ENCODE measurements around the gene ZNF664. TPM values are rescaled to one million over a fixed set of nuclear protein-coding genes. Genes with fewer than 3 reads are reported as not detected.

The ZNF664 gene
- total and polyA plus RNA-seq, 2 donors (not counting 1 experiment from before 2014, with no cell fraction given), result 14.3 to 47.1 TPM

- TF ChIP-seq EZH2 (IDR thresholded peaks at IDR 0.05; ENCODE audit: borderline replicate concordance, insufficient read depth, low read depth, low read length, poor library complexity, severe bottlenecking) (no peak), CTCF (IDR thresholded peaks at IDR 0.05) (no peak)
- POLR2A ChIA-PET, result no interaction called here
- no peak overlapping the region for H3K27ac ChIP-seq (ENCODE audit: low read length in 2 of 2)
- H3K9me3 Mint-ChIP-seq (ENCODE audit: insufficient read depth), result no peaks in the 10 kb centered on the region
- 100% methylated on average over 2 of the region's 5 CpGs for WGBS (ENCODE audit: insufficient coverage)
- no peak for DNase-seq
- H3K27me3 ChIP-seq (replicated peaks in 1 of 4; ENCODE audit: control extremely low read depth in 1 of 4, control insufficient read depth in 3 of 4, insufficient read depth in 4 of 4, low read length in 3 of 4), result no peaks in the 10 kb centered on the region
- peaks cover 0 to 6% of the 10 kb centered on the region in 2 experiments for H3K36me3 ChIP-seq (replicated peaks in 1 of 2; ENCODE audit: control extremely low read depth in 1 of 2, control insufficient read depth in 1 of 2, extremely low read depth in 1 of 2, insufficient read depth in 2 of 2, low read length in 1 of 2)
- H3K9me3 ChIP-seq (ENCODE audit: control extremely low read depth in 1 of 3, control insufficient read depth in 2 of 3, insufficient read depth in 1 of 3, low read length in 2 of 3), result no peaks in the 10 kb centered on the region
- no peaks in the 10 kb centered on the region for H3K4me1 Mint-ChIP-seq
- no peaks in the 10 kb centered on the region for H3K4me1 ChIP-seq (ENCODE audit: control insufficient read depth in 2 of 2, insufficient read depth in 2 of 2, low read length in 2 of 2)
- H4K20me1 ChIP-seq (ENCODE audit: control insufficient read depth, insufficient read depth, low read length, poor library complexity, severe bottlenecking), result no peaks in the 10 kb centered on the region
- no peak overlapping the region for H2AFZ ChIP-seq (ENCODE audit: insufficient read depth, low read depth, low read length, poor library complexity, severe bottlenecking)
- CTCF ChIA-PET, result no interaction called here
- H3K4me2 ChIP-seq (replicated peaks; ENCODE audit: low read depth, low read length, poor library complexity, severe bottlenecking), result no peak overlapping the region
- H3K27ac Mint-ChIP-seq, result no peak overlapping the region
- H3K4me3 Mint-ChIP-seq, result no peak overlapping the region
- no peak overlapping the region for H3K9ac ChIP-seq (ENCODE audit: low read length)
- H3K79me2 ChIP-seq (ENCODE audit: control insufficient read depth, insufficient read depth, low read length), result peaks cover 23% of the 10 kb centered on the region
- H3K4me3 ChIP-seq (ENCODE audit: control extremely low read depth in 1 of 5, extremely low read depth in 1 of 5, insufficient read depth in 1 of 5, low read depth in 2 of 5, low read length in 4 of 5), result no peak overlapping the region
- no peaks in the 10 kb centered on the region for H3K27me3 Mint-ChIP-seq
- no peak for ATAC-seq (ENCODE audit: low read depth)
- intact Hi-C loops (cut with micrococcal nuclease), result no loop called here
Measured at GRCh38 chr12:123965382-123965781, 7.6 kb upstream of the ZNF664 start.

- no peaks in the 10 kb centered on the region for H3K9me3 Mint-ChIP-seq (ENCODE audit: insufficient read depth)
- Histone ChIP-seq H3K4me2 (replicated peaks; ENCODE audit: low read depth, low read length, poor library complexity, severe bottlenecking) (no peak overlapping the region), H2AFZ (ENCODE audit: insufficient read depth, low read depth, low read length, poor library complexity, severe bottlenecking) (no peak overlapping the region), H3K36me3 (replicated peaks in 1 of 2; ENCODE audit: control extremely low read depth in 1 of 2, control insufficient read depth in 1 of 2, extremely low read depth in 1 of 2, insufficient read depth in 2 of 2, low read length in 1 of 2) (peaks cover 0 to 3% of the 10 kb centered on the region in 2 experiments), H4K20me1 (ENCODE audit: control insufficient read depth, insufficient read depth, low read length, poor library complexity, severe bottlenecking) (no peaks in the 10 kb centered on the region), H3K27me3 (replicated peaks in 1 of 4; ENCODE audit: control extremely low read depth in 1 of 4, control insufficient read depth in 3 of 4, insufficient read depth in 4 of 4, low read length in 3 of 4) (no peaks in the 10 kb centered on the region), H3K79me2 (ENCODE audit: control insufficient read depth, insufficient read depth, low read length) (peaks cover 21% of the 10 kb centered on the region), H3K9ac (ENCODE audit: low read length) (no peak overlapping the region), H3K9me3 (ENCODE audit: control extremely low read depth in 1 of 3, control insufficient read depth in 2 of 3, insufficient read depth in 1 of 3, low read length in 2 of 3) (no peaks in the 10 kb centered on the region), H3K4me1 (ENCODE audit: control insufficient read depth in 2 of 2, insufficient read depth in 2 of 2, low read length in 2 of 2) (peaks cover 3 to 5% of the 10 kb centered on the region in 2 donors), H3K27ac (ENCODE audit: low read length in 2 of 2) (no peak overlapping the region), H3K4me3 (ENCODE audit: control extremely low read depth in 1 of 5, extremely low read depth in 1 of 5, insufficient read depth in 1 of 5, low read depth in 2 of 5, low read length in 4 of 5) (no peak overlapping the region)
- intact Hi-C loops (cut with micrococcal nuclease), result no loop called here
- POLR2A ChIA-PET, result no interaction called here
- H3K4me3 Mint-ChIP-seq, result no peak overlapping the region
- no peak overlapping the region for H3K27ac Mint-ChIP-seq
- DNase-seq (no peak), ATAC-seq (ENCODE audit: low read depth) (no peak)
- H3K27me3 Mint-ChIP-seq, result no peaks in the 10 kb centered on the region
- 100% methylated on average over 3 of the region's 3 CpGs for WGBS (ENCODE audit: insufficient coverage)
- CTCF ChIA-PET, result no interaction called here
- H3K4me1 Mint-ChIP-seq, result peaks cover 3% of the 10 kb centered on the region
- TF ChIP-seq CTCF (IDR thresholded peaks at IDR 0.05) (no peak), EZH2 (IDR thresholded peaks at IDR 0.05; ENCODE audit: borderline replicate concordance, insufficient read depth, low read depth, low read length, poor library complexity, severe bottlenecking) (no peak)
Measured at GRCh38 chr12:123966596-123966995, 6.4 kb upstream of the ZNF664 start.
